NB4 (cell line): Measurements from ENCODE around the gene SRRM2.

ENCODE experiments used
- CTCF ChIP-seq: IDR thresholded peaks from one replicate; pipeline ENCODE4 v1.5.1; 2012; ENCODE audit warnings: low read depth, low read length
- MAX ChIP-seq: IDR thresholded peaks from 2 replicates; pipeline ENCODE4 v1.6.1; 2011; ENCODE audit warnings: low read depth, low read length
- POLR2A ChIP-seq: IDR thresholded peaks from 2 replicates; pipeline ENCODE4 v1.6.1; 2011; ENCODE audit warnings: mild to moderate bottlenecking; ENCODE audit not compliant: insufficient read length; ENCODE audit errors: extremely low read depth

DNA sequence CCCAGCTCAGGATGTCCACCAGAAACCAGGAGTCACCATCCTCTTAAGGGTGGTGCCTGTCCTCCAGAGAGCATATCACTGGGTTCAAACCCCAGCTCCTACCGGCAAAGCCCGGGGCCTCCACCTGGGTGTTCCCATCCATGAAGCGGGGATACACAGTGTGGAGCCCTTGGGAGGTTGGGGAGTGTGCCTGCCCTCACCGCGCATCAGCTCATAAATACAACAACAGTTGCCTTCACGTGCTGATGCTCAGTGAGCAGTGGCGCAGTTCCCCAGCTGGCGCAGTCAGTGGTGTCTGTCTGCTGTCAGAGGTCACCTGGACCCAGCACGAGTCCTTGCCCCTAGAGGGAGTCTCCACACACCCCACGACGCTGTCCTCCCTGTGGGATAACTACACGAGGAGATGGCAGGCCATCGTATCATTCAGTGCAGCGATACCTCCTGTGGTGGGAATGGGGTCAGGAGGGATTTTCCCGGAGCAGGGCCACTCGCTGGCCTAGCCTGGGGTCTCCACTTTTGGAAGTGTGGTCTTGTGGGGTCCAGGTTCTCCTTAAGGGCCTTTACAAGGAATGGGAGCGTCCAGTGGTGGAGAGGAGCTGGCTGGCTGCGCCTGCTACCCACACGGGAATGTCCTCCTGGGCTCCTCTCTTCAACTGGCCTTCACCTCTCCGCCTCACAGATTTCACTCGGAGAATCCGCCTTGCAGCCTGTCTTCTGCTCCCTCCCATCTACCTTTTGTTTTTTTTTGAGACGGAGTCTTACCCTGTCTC, 26.9 kb downstream of the SRRM2 start:
- TF ChIP-seq POLR2A (no peak), CTCF (no peak), MAX (no peak)
